HAP-1 (cell line): ENCODE measurements around the gene SND1.
A peak's percentile ranks its signal among the peaks of the same experiment; 100 is the strongest.

ENCODE experiments used
- DNase-seq, 2 experiments: peaks; one replicate each; pipeline ENCODE4 v3.0.0-alpha.2; 2016 to 2020; ENCODE audit warnings: low spot score in 2 of 2
- H3K27me3 ChIP-seq: fragments of 250-450 bp; sonication (Bioruptor Pico); 2 replicates; pipeline ENCODE4 v1.5.1; 2020; ENCODE audit warnings: low read depth, mild to moderate bottlenecking, moderate library complexity
- H3K36me3 ChIP-seq: fragments of 250-450 bp; sonication (Bioruptor Pico); replicated peaks from 2 replicates; pipeline ENCODE4 v1.5.1; 2020; ENCODE audit warnings: mild to moderate bottlenecking
- H3K4me1 ChIP-seq: fragments of 250-450 bp; sonication (Bioruptor Pico); 2 replicates; pipeline ENCODE4 v1.5.1; 2020; ENCODE audit warnings: mild to moderate bottlenecking
- H3K4me3 ChIP-seq: fragments of 250-450 bp; sonication (Bioruptor Pico); 2 replicates; pipeline ENCODE4 v1.5.1; 2020; ENCODE audit warnings: mild to moderate bottlenecking, moderate library complexity
- H3K9me3 ChIP-seq: fragments of 250-450 bp; sonication (Bioruptor Pico); 2 replicates; pipeline ENCODE4 v1.5.1; 2020; ENCODE audit warnings: mild to moderate bottlenecking, moderate library complexity
- in situ Hi-C: fragments of 300-500 bp; cut with MboI; formaldehyde crosslinking; loops from 3 replicates; pipeline ENCODE4 v1.14.3; 2020; ENCODE audit warnings: low sequenced_read_pairs, inconsistent platforms, mixed read lengths

SND1 gene

GRCh38 chr7:128000048-128000447, 348.1 kb downstream of the SND1 start:
- in situ Hi-C loops = no loop called here
- Histone ChIP-seq H3K4me1 (no peaks in the 10 kb centered on the region), H3K9me3 (no peaks in the 10 kb centered on the region), H3K36me3 (peaks cover 6% of the 10 kb centered on the region; the same call in 1 of the 2 replicates), H3K27me3 (no peaks in the 10 kb centered on the region), H3K4me3 (no peak overlapping the region)
- no peak for DNase-seq

- Histone ChIP-seq H3K4me1 (no peaks in the 10 kb centered on the region), H3K36me3 (peaks cover 6% of the 10 kb centered on the region; the same call in 1 of the 2 replicates), H3K27me3 (no peaks in the 10 kb centered on the region), H3K9me3 (no peaks in the 10 kb centered on the region), H3K4me3 (no peak overlapping the region)
- in situ Hi-C loops = no loop called here
- DNase-seq = no peak
Measured at GRCh38 chr7:128000854-128001265, 348.9 kb downstream of the SND1 start.

- Histone ChIP-seq H3K36me3 (no peaks in the 10 kb centered on the region; the same call in 1 of the 2 replicates), H3K27me3 (no peaks in the 10 kb centered on the region), H3K4me1 (no peaks in the 10 kb centered on the region), H3K9me3 (no peaks in the 10 kb centered on the region), H3K4me3 (no peak overlapping the region)
- in situ Hi-C loops = no loop called here
- DNase-seq = no peak
Measured at GRCh38 chr7:128003167-128003566, 351.2 kb downstream of the SND1 start.

GRCh38 chr7:128003787-128004186, 351.8 kb downstream of the SND1 start:
- H3K27me3 ChIP-seq = no peaks in the 10 kb centered on the region
- H3K4me3 ChIP-seq = no peak overlapping the region
- no peaks in the 10 kb centered on the region; the same call in 1 of the 2 replicates for H3K36me3 ChIP-seq
- in situ Hi-C loops = no loop called here
- H3K4me1 ChIP-seq = no peaks in the 10 kb centered on the region
- no peaks in the 10 kb centered on the region for H3K9me3 ChIP-seq
- no peak for DNase-seq

GRCh38 chr7:128004623-128005022, 352.6 kb downstream of the SND1 start:
- Histone ChIP-seq H3K36me3 (no peaks in the 10 kb centered on the region; the same call in 1 of the 2 replicates), H3K27me3 (no peaks in the 10 kb centered on the region), H3K4me1 (no peaks in the 10 kb centered on the region), H3K9me3 (no peaks in the 10 kb centered on the region), H3K4me3 (no peak overlapping the region)
- no peak for DNase-seq
- in situ Hi-C loops = no loop called here

- in situ Hi-C loops = no loop called here
- DNase-seq = no peak
- H3K4me3 ChIP-seq = no peak overlapping the region
Measured at GRCh38 chr7:128005117-128005516, 353.1 kb downstream of the SND1 start.

GRCh38 chr7:128005759-128006159, 353.8 kb downstream of the SND1 start:
- Histone ChIP-seq H3K4me3 (no peak overlapping the region), H3K9me3 (no peaks in the 10 kb centered on the region), H3K36me3 (no peaks in the 10 kb centered on the region; the same call in 1 of the 2 replicates), H3K4me1 (no peaks in the 10 kb centered on the region; the same call in 1 of the 2 replicates), H3K27me3 (no peaks in the 10 kb centered on the region)
- no peak for DNase-seq
- in situ Hi-C loops = no loop called here

More at GRCh38 chr7:128005117-128005516, 353.1 kb downstream of the SND1 start:
- Histone ChIP-seq H3K9me3 (no peaks in the 10 kb centered on the region), H3K36me3 (no peaks in the 10 kb centered on the region; the same call in 1 of the 2 replicates), H3K4me1 (no peaks in the 10 kb centered on the region), H3K27me3 (no peaks in the 10 kb centered on the region)

GRCh38 chr7:128006550-128007302, 354.7 kb downstream of the SND1 start:
- DNase-seq = no peak
- no peak overlapping the region for H3K4me3 ChIP-seq
- in situ Hi-C loops = no loop called here
- no peaks in the 10 kb centered on the region for H3K36me3 ChIP-seq
- peaks cover 3% of the 10 kb centered on the region for H3K4me1 ChIP-seq
- H3K27me3 ChIP-seq = no peaks in the 10 kb centered on the region
- no peaks in the 10 kb centered on the region for H3K9me3 ChIP-seq

- Histone ChIP-seq H3K27me3 (no peaks in the 10 kb centered on the region), H3K4me3 (no peak overlapping the region), H3K4me1 (peaks cover 3% of the 10 kb centered on the region), H3K36me3 (no peaks in the 10 kb centered on the region), H3K9me3 (no peaks in the 10 kb centered on the region)
- no peak for DNase-seq
- in situ Hi-C loops = no loop called here
Measured at GRCh38 chr7:128007303-128007680, 355.3 kb downstream of the SND1 start.

GRCh38 chr7:128008141-128008540, 356.1 kb downstream of the SND1 start:
- Histone ChIP-seq H3K27me3 (no peaks in the 10 kb centered on the region), H3K4me1 (peaks cover 3% of the 10 kb centered on the region), H3K36me3 (no peaks in the 10 kb centered on the region), H3K9me3 (no peaks in the 10 kb centered on the region), H3K4me3 (no peak overlapping the region)
- no peak for DNase-seq
- in situ Hi-C loops = no loop called here

- H3K9me3 ChIP-seq = no peaks in the 10 kb centered on the region
- peaks cover 3% of the 10 kb centered on the region for H3K4me1 ChIP-seq
- H3K36me3 ChIP-seq = no peaks in the 10 kb centered on the region
- no peak for DNase-seq
- H3K4me3 ChIP-seq = no peak overlapping the region
- no peaks in the 10 kb centered on the region for H3K27me3 ChIP-seq
- in situ Hi-C loops = no loop called here
Measured at GRCh38 chr7:128008744-128009143, 356.8 kb downstream of the SND1 start.

GRCh38 chr7:128010391-128011127, 358.6 kb downstream of the SND1 start:
- no peak for DNase-seq
- Histone ChIP-seq H3K4me3 (no peak overlapping the region), H3K36me3 (no peaks in the 10 kb centered on the region), H3K9me3 (no peaks in the 10 kb centered on the region), H3K4me1 (peaks cover 3% of the 10 kb centered on the region), H3K27me3 (no peaks in the 10 kb centered on the region)
- in situ Hi-C loops = no loop called here

- H3K27me3 ChIP-seq = no peaks in the 10 kb centered on the region
- no peaks in the 10 kb centered on the region for H3K36me3 ChIP-seq
- peak in 1 of 2 experiments; percentile 12 for DNase-seq
- in situ Hi-C loops = no loop called here
- H3K4me3 ChIP-seq = no peak overlapping the region
- no peaks in the 10 kb centered on the region for H3K9me3 ChIP-seq
- H3K4me1 ChIP-seq = peaks cover 3% of the 10 kb centered on the region
Measured at GRCh38 chr7:128011131-128011661, 359.2 kb downstream of the SND1 start.

GRCh38 chr7:128014811-128015210, 362.8 kb downstream of the SND1 start:
- in situ Hi-C loops = no loop called here
- Histone ChIP-seq H3K27me3 (no peaks in the 10 kb centered on the region), H3K4me1 (peaks cover 3% of the 10 kb centered on the region), H3K9me3 (no peaks in the 10 kb centered on the region), H3K36me3 (no peaks in the 10 kb centered on the region), H3K4me3 (no peak overlapping the region)
- no peak for DNase-seq
